ENCODE measurements around the gene PCDH1. TPM values are rescaled to one million over a fixed set of nuclear protein-coding genes. Genes with fewer than 3 reads are reported as not detected.

PCDH1 gene
- total and polyA plus RNA-seq, 10 donors = 0.30 to 11.4 (median 5.3) TPM

- intact Hi-C loops (cut with DNase I; ENCODE audit: low total_unique reads) = no loop called here
These were observed 17.0 kb downstream of the PCDH1 start for GRCh38 chr5:141861194-141861593.

GRCh38 chr5:141858079-141858765, 20.0 kb downstream of the PCDH1 start:
- no peak overlapping the region for H3K4me3 ChIP-seq
- no peaks in the 10 kb centered on the region for H3K9me3 ChIP-seq
- peaks cover 0 to 5% (median 0%) of the 10 kb centered on the region in 6 donors for H3K4me1 ChIP-seq
- WGBS, 5 donors = 42 to 57% (median 47%) methylated on average over 5 of the region's 5 CpGs
- peaks cover 0 to 15% (median 0%) of the 10 kb centered on the region in 7 donors for H3K27me3 ChIP-seq (replicated peaks in 1 of 7)
- intact Hi-C loops (cut with DNase I; ENCODE audit: low total_unique reads) = no loop called here
- no peak for DNase-seq
- no peak overlapping the region for H3K27ac ChIP-seq
- no peaks in the 10 kb centered on the region for H3K36me3 ChIP-seq
- no peak for TF ChIP-seq POLR2A (IDR thresholded peaks at IDR 0.05)
- TF ChIP-seq POLR2AphosphoS5 (IDR thresholded peaks at IDR 0.05) = no peak
- no peak for TF ChIP-seq CTCF (IDR thresholded peaks at IDR 0.05 in 8 of 11, conservative IDR thresholded peaks at IDR 0.05 in 3 of 11)

More at GRCh38 chr5:141861194-141861593, 17.0 kb downstream of the PCDH1 start:
- H3K9me3 ChIP-seq = no peaks in the 10 kb centered on the region
- H3K27ac ChIP-seq = no peak overlapping the region
- H3K4me3 ChIP-seq = no peak overlapping the region
- no peak for DNase-seq
- WGBS, 5 donors = 78 to 87% (median 86%) methylated on average over 5 of the region's 5 CpGs
- no peak for TF ChIP-seq CTCF (IDR thresholded peaks at IDR 0.05 in 8 of 11, conservative IDR thresholded peaks at IDR 0.05 in 3 of 11)
- TF ChIP-seq POLR2AphosphoS5 (IDR thresholded peaks at IDR 0.05) = no peak
- H3K27me3 ChIP-seq (replicated peaks in 1 of 7) = peaks cover 0 to 15% (median 0%) of the 10 kb centered on the region in 7 donors
- H3K36me3 ChIP-seq = no peaks in the 10 kb centered on the region
- H3K4me1 ChIP-seq = no peaks in the 10 kb centered on the region

GRCh38 chr5:141857226-141857625, 21.0 kb downstream of the PCDH1 start:
- 84 to 98% (median 96%) methylated on average over 6 to 12 of the region's 12 CpGs for WGBS, 5 donors
- Histone ChIP-seq H3K4me3 (no peak overlapping the region), H3K27me3 (replicated peaks in 1 of 7) (peaks cover 0 to 8% (median 0%) of the 10 kb centered on the region in 7 donors), H3K27ac (no peak overlapping the region), H3K9me3 (no peaks in the 10 kb centered on the region), H3K4me1 (peaks cover 0 to 5% (median 0%) of the 10 kb centered on the region in 6 donors), H3K36me3 (no peaks in the 10 kb centered on the region)
- no peak for TF ChIP-seq CTCF (IDR thresholded peaks at IDR 0.05 in 8 of 11, conservative IDR thresholded peaks at IDR 0.05 in 3 of 11)
- no peak for TF ChIP-seq POLR2AphosphoS5 (IDR thresholded peaks at IDR 0.05)
- TF ChIP-seq POLR2A (IDR thresholded peaks at IDR 0.05) = no peak
- no peak for DNase-seq
- intact Hi-C loops (cut with DNase I; ENCODE audit: low total_unique reads) = no loop called here

GRCh38 chr5:141856037-141856790, 22.0 kb downstream of the PCDH1 start:
- WGBS, 5 donors = 86 to 93% (median 88%) methylated on average over 19 to 21 of the region's 21 CpGs
- intact Hi-C loops (cut with DNase I; ENCODE audit: low total_unique reads) = no loop called here
- Histone ChIP-seq H3K9me3 (no peaks in the 10 kb centered on the region), H3K27me3 (replicated peaks in 1 of 7) (peaks cover 0 to 6% (median 0%) of the 10 kb centered on the region in 7 donors), H3K27ac (no peak overlapping the region), H3K4me3 (no peak overlapping the region), H3K36me3 (no peaks in the 10 kb centered on the region), H3K4me1 (peaks cover 0 to 5% (median 0%) of the 10 kb centered on the region in 6 donors)
- no peak for TF ChIP-seq CTCF (IDR thresholded peaks at IDR 0.05 in 8 of 11, conservative IDR thresholded peaks at IDR 0.05 in 3 of 11)
- TF ChIP-seq POLR2A (IDR thresholded peaks at IDR 0.05) = no peak
- no peak for TF ChIP-seq POLR2AphosphoS5 (IDR thresholded peaks at IDR 0.05)
- no peak for DNase-seq
